ES-I3 (cell line): ENCODE data around the gene PRX.
"Not testable (repeated sequence)": the region's sequence is repeated elsewhere in the genome, so short reads cannot be mapped to it uniquely, and the experiment has no call there.

ENCODE experiments used
- H3K36me3 ChIP-seq: 2 replicates; pipeline ENCODE4 v1.6.1; 2013; ENCODE audit warnings: mild to moderate bottlenecking, low read length, control low read depth, moderate library complexity; ENCODE audit not compliant: insufficient read depth
- H3K4me1 ChIP-seq: 2 replicates; pipeline ENCODE4 v1.6.1; 2013; ENCODE audit warnings: mild to moderate bottlenecking, control low read depth, low read length; ENCODE audit not compliant: insufficient read depth
- H3K9ac ChIP-seq: 2 replicates; pipeline ENCODE4 v1.6.1; 2013; ENCODE audit warnings: low read depth, mild to moderate bottlenecking, low read length, moderate library complexity
- H3K9me3 ChIP-seq: 2 replicates; pipeline ENCODE4 v1.6.1; 2013; ENCODE audit warnings: mild to moderate bottlenecking, low read length, moderate library complexity; ENCODE audit not compliant: control insufficient read depth, insufficient read depth

The PRX gene, protein sequence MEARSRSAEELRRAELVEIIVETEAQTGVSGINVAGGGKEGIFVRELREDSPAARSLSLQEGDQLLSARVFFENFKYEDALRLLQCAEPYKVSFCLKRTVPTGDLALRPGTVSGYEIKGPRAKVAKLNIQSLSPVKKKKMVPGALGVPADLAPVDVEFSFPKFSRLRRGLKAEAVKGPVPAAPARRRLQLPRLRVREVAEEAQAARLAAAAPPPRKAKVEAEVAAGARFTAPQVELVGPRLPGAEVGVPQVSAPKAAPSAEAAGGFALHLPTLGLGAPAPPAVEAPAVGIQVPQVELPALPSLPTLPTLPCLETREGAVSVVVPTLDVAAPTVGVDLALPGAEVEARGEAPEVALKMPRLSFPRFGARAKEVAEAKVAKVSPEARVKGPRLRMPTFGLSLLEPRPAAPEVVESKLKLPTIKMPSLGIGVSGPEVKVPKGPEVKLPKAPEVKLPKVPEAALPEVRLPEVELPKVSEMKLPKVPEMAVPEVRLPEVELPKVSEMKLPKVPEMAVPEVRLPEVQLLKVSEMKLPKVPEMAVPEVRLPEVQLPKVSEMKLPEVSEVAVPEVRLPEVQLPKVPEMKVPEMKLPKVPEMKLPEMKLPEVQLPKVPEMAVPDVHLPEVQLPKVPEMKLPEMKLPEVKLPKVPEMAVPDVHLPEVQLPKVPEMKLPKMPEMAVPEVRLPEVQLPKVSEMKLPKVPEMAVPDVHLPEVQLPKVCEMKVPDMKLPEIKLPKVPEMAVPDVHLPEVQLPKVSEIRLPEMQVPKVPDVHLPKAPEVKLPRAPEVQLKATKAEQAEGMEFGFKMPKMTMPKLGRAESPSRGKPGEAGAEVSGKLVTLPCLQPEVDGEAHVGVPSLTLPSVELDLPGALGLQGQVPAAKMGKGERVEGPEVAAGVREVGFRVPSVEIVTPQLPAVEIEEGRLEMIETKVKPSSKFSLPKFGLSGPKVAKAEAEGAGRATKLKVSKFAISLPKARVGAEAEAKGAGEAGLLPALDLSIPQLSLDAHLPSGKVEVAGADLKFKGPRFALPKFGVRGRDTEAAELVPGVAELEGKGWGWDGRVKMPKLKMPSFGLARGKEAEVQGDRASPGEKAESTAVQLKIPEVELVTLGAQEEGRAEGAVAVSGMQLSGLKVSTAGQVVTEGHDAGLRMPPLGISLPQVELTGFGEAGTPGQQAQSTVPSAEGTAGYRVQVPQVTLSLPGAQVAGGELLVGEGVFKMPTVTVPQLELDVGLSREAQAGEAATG (N-terminal part only)

DNA sequence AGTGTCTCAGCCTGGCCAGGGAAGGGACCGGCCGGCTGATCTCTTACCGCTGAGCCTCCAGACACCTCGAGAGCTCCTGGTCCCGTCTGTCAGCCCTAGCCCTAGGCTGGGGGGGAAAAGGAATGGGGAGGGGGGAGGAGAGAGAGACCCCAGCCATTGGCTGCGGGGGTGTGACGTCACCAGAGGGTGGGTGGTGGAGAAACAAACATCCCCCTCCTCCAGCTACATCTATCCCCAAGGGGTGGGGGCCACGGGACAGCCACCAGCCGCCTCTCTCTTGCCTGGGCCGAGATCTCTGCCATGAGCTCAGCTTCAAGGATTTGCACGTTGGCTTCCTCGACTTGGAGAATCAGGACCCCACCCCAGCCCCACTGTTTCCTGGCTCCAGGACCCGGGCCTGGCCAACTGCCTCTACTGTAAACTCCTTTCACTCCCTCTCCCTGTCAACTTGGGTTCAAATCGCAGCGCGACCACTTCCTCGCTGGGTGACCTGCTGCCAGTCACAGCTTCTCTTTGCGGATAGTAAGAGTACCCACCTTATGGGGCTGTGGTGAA lies at the start of gene PRX:
PRX (minus strand) TSS at position 88 of the 555 bp plus-strand sequence. CDS start 5,446 bp downstream, outside the sequence.
- Histone ChIP-seq H3K4me1 (peaks cover 26% of the 10 kb centered on the region), H3K9ac (peak within 1 kb of the TSS; percentile 19; the same call in 1 of the 2 replicates), H3K9me3 (no peaks in the 10 kb centered on the region), H3K36me3 (no peaks in the 10 kb centered on the region)

DNA sequence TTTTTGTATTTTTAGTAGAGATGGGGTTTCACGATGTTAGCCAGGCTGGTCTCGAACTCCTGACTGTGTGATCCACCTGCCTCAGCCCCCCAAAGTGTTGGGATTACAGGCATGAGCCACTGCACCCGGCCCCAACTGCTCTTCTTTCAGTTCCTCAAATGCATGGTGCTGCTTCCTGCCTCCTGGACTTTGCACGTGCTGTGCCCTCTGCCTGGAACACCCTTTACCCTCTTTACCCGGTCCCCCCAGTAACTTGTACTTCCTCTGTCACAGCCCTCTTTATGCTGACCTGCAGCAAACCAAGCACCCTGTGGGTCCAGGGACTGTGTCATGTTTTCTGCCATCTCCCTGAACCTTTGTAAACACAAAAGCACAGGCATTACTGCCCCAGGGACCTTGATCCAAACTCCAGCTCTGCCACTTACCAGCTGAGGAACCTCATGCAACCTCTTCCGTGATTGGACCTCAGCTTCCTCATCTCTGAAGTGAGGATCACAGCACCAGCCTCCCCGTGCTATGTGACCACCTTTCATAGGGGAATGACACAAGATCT lies 48.6 kb upstream of the PRX start:
- Histone ChIP-seq H3K4me1 (peaks cover 7% of the 10 kb centered on the region; the same call in 1 of the 2 replicates), H3K36me3 (no peaks in the 10 kb centered on the region), H3K9ac (no peak overlapping the region), H3K9me3 (no peaks in the 10 kb centered on the region)

DNA sequence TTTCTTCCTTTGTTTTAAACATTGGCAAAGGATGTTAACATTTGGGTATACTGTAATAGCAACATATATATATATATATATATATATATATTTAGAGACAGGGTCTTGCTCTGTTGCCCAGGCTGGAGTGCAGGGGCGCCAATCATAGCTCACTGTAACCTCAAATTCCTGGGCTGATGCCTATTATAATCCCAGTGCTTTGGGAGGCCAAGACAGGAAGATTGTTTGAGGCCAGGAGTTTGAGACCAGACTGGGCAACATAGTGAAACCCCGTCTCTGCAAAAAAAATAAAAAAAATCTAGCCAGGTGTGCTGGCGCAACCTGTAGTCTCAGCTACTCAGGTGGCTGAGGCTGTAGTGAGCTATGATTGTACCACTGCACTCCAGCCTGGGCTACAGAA lies 47.0 kb upstream of the PRX start:
- Histone ChIP-seq H3K9ac (no peak overlapping the region), H3K4me1 (no peaks in the 10 kb centered on the region), H3K36me3 (no peaks in the 10 kb centered on the region), H3K9me3 (no peaks in the 10 kb centered on the region)

DNA sequence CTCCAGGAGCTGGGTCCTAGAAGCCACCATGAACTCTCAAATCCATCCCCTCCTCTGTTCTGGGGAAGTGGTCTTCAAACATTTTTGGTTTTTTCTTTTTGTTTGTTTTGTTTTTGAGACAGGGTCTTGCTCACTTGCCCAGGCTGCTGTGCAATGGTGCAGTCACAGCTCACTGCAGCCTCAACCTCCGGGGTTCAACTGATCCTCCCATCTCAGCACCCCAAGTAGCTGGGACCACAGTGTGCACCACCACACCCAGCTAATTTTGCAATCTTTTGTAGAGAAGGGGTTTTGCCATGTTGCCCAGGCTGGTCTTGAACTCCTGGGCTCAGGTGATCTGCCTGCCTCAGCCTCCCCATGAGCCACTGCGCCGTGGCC lies 45.4 kb upstream of the PRX start:
- Histone ChIP-seq H3K4me1 (no peaks in the 10 kb centered on the region), H3K9me3 (no peaks in the 10 kb centered on the region), H3K36me3 (no peaks in the 10 kb centered on the region), H3K9ac (no peak overlapping the region)

DNA sequence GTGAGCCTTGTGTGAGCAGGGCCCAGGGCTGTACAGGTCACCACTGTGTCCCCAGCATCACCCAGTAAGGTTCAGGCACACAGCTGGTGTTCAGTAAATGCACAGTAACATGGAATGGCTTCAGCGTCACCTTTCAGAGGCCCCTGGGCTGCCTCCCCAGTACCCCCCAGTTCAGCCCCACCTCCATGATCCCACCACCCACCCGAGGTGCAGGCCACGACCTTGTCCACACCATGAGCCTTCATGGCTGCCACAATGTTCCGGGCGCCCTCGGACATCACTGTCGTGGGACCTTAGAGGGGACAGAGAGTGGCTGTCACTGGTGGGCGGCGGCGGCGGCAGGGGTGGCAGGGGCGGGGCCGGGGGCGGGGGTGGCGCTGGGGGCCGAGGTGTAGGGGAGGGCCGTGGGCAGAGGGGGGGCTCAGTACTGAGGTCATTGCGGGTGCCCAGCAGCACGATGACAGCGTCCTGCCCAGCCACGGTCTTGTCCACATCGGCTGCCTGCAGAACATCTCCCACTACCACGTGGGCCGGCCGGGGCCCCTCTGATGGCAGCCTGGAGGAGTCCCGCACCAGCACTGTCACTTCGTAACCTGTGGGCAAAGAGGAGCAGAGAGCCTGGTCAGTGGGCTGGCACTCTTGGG lies 44.9 kb upstream of the PRX start:
- Histone ChIP-seq H3K4me1 (no peaks in the 10 kb centered on the region), H3K36me3 (no peaks in the 10 kb centered on the region), H3K9me3 (no peaks in the 10 kb centered on the region), H3K9ac (no peak overlapping the region)

DNA sequence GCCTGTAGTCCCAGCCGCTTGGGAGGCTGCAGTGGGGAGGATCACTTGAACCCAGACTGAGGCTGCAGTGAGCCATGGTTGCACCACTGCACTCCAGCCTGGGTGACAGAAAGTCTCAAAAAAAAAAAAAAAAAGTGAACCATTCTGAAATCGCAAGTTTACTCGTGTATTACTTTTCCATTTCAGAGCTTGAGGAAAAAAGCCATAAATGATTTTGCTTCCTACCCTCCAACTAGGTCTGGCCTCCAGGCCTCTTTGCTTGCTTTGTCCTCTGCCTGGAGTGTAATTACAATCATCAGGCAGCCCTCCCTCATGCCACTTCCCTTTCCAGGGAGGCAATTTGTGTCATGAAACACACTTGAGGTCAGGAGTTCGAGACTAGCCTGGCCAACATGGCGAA lies 43.9 kb upstream of the PRX start:
- H3K36me3 ChIP-seq = no peaks in the 10 kb centered on the region

DNA sequence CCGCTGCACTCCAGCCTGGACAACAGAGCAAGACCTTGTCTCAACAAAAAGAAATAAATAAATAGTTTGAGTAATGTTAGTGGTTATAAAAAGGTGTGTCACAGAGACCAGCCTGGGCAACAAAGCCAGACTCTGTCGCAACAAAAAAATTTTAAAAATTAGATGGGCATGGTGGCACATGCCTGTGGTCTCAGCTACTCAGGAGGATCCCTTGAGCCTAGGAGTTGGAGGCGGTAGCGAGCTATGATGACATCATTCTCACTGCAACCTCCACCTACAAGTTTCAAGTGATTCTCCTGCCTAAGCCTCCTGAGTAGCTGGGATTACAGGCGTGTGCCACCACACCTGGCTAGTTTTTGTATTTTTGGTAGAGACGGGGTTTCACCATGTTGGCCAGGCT lies 40.8 kb upstream of the PRX start:
- H3K36me3 ChIP-seq, H3K4me1 ChIP-seq, H3K9me3 ChIP-seq, H3K9ac ChIP-seq: not testable (repeated sequence)

More for the DNA sequence above, 43.9 kb upstream of the PRX start:
- H3K9ac ChIP-seq = no peak overlapping the region
- H3K4me1 ChIP-seq = no peaks in the 10 kb centered on the region
- H3K9me3 ChIP-seq = no peaks in the 10 kb centered on the region

DNA sequence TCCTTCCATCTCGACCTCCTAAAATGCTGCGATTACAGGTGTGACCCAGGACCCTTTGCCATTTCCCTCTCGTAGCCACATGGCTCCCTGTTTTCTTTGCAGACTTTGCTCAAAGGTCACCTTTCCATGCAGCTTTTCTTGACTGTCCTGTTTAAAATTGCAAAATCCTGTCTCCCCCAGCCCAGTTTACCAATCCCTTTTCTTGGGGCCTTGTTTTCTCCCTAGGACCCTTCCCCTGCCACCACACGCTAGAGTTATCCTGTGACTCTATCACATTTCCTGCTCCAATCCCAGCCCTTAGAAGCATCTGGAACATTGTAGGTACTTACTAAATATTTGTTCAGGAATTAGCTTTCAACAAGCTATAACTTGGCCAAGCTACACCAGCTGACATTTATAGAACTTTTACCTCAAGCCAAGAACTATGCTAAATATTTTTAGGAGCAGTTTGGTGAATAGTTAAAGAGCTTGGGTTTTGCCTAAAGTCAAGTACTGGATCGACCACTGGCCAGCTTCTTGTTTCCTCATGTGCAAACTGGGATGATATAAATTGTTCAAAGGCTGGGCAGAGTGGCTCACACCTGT lies 40.1 kb upstream of the PRX start:
- H3K4me1 ChIP-seq = peaks cover 2% of the 10 kb centered on the region; the same call in 1 of the 2 replicates
- H3K9me3 ChIP-seq = no peaks in the 10 kb centered on the region
- no peaks in the 10 kb centered on the region for H3K36me3 ChIP-seq
- H3K9ac ChIP-seq = no peak overlapping the region

DNA sequence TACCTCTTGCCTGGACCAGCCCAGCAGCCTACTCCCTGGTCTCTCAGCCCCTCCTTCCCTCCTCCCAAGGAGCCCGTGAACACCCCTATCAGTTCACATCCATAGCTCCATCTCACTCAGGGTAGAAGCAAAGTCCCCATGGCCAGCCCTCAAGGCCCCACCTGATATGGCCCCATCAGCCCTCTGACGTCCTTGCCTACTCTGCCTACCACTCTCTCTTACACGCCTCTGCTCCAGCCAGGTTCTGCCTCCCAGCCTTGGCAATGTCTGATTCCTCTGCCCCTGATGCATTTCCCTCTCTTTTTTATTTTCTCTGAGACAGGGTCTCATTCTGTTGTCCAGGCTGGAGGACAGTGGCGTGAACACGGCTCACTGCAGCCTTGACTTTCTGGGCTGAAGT lies 38.8 kb upstream of the PRX start:
- Histone ChIP-seq H3K4me1 (peaks cover 2% of the 10 kb centered on the region; the same call in 1 of the 2 replicates), H3K9ac (no peak overlapping the region)

DNA sequence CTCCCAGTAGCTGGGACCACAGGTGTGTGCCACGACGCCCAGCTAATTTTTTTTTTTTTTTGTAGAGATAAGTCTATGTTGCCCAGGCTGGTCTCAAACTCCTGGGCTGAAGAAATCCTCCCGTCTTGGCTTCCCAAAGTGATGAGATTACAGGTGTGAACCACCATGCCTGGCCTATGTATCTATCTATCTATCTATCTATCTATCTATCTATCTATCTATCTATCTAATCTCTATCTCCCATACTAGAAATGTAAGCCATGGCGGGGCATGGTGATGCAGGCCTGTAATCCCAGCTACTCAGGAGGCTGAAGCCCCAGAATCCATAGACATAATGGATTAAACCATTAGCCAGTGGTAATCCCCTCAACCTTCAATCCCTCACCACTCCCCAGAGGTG lies 37.5 kb upstream of the PRX start:
- no peaks in the 10 kb centered on the region; the same call in 1 of the 2 replicates for H3K36me3 ChIP-seq
- H3K4me1 ChIP-seq = peaks cover 10% of the 10 kb centered on the region
- no peaks in the 10 kb centered on the region for H3K9me3 ChIP-seq
- no peak overlapping the region for H3K9ac ChIP-seq

More for the DNA sequence above, 38.8 kb upstream of the PRX start:
- Histone ChIP-seq H3K36me3 (no peaks in the 10 kb centered on the region; the same call in 1 of the 2 replicates), H3K9me3 (no peaks in the 10 kb centered on the region)

DNA sequence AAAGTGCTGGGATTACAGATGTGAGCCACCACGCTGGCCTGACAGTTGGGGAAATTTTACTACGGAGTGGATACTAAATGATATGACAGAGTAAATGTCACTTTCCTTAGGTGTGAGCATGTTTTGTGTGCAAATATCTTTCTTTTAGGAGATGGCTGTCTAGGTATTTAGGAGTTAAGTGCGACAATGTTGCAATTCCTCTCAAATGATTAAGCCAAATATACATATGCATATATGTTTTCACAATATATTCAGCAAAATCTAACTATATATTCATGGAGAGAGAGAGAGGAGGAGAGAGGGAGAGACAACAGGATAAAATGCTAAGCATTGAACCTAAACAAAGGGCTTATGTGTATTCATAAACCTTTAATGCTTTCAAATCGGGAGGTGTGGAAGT lies 36.3 kb upstream of the PRX start:
- H3K4me1 ChIP-seq = peaks cover 10% of the 10 kb centered on the region
- H3K36me3 ChIP-seq = no peaks in the 10 kb centered on the region; the same call in 1 of the 2 replicates
- no peaks in the 10 kb centered on the region for H3K9me3 ChIP-seq
- no peak overlapping the region for H3K9ac ChIP-seq

DNA sequence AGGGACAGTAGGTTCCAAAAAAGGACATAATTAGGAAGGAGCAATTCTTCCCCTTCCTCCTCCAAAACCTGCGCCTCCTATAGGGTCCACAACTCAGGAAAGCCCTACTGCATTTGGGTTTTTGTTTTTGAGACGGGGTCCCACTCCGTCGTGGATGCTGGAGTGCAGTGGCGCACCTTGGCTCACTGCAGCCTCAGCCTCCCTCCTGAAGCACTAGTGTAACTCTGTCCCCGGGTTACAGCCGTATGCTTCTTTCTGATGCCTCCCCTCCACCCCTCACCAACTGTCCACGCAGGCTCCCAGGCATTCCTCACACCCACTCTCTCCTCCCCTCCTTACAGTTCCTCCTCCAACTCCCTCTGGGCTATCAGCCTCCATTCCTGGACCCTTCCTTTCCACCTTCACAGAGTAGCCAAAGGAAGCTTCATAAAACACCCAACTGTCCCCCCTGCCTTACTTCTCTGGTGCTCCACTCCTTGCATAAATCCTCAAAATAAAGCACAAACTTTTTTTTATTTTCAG lies 33.1 kb upstream of the PRX start:
- no peaks in the 10 kb centered on the region for H3K9me3 ChIP-seq
- peaks cover 6% of the 10 kb centered on the region; the same call in 1 of the 2 replicates for H3K36me3 ChIP-seq
- peaks cover 18% of the 10 kb centered on the region for H3K4me1 ChIP-seq
- no peak overlapping the region for H3K9ac ChIP-seq

DNA sequence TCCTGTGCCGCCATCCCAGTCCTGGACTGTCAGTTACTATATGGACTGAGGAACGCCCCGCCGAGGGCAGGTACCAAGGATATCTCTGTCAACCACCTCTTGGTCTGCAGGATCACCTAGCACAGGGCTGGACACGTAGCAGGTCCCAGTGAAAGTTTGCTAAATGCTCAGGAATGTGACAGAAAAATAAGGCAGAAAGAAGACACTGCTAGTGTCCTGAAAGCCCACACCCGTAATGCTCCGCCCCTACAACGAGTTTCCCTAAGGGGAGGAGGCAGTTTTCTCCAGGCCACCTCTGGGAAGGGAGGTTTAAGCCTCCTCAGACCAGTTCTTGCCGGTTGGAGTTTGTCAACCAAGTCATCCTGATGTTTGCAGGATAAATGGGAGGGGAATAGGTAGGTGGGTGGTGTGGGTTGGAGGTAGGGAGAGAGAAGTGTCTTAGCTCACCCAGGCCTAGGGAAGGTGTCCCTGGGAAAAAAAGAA lies 32.6 kb upstream of the PRX start:
- H3K9me3 ChIP-seq = no peaks in the 10 kb centered on the region
- H3K9ac ChIP-seq = no peak overlapping the region
- H3K4me1 ChIP-seq = peaks cover 15% of the 10 kb centered on the region
- H3K36me3 ChIP-seq = peaks cover 11% of the 10 kb centered on the region; the same call in 1 of the 2 replicates
